ENCODE results near the gene GRB14.
A peak's percentile ranks its signal among the peaks of the same experiment; 100 is the strongest.
"Not testable (repeated sequence)": the region's sequence is repeated elsewhere in the genome, so short reads cannot be mapped to it uniquely, and the experiment has no call there.

Gene GRB14

DNA sequence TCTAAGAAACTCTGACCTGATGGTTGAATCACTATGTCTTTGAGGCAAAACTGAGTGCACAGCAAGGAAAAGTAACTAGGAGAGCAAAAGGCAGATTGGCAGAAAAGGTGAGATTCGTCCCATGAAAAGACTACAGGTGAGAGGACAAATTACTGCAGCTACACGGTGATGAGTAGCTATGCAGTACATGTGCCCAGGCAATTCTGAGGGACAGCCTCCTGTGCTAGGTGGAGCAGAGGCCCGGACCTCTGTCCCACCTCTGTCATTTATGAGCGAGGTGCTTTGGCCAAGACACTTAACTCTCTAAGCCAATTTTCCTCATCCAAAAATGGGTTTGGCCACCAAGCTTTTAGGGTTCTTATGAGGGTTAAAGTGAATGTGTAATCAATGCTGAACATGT, 59.9 kb downstream of the GRB14 start:
- no peak overlapping the region for H3K4me3 ChIP-seq
- H3K27ac ChIP-seq, result no peak overlapping the region
- DNase-seq (ENCODE audit: low spot score), result no peak
- TF ChIP-seq, protein P1, sequence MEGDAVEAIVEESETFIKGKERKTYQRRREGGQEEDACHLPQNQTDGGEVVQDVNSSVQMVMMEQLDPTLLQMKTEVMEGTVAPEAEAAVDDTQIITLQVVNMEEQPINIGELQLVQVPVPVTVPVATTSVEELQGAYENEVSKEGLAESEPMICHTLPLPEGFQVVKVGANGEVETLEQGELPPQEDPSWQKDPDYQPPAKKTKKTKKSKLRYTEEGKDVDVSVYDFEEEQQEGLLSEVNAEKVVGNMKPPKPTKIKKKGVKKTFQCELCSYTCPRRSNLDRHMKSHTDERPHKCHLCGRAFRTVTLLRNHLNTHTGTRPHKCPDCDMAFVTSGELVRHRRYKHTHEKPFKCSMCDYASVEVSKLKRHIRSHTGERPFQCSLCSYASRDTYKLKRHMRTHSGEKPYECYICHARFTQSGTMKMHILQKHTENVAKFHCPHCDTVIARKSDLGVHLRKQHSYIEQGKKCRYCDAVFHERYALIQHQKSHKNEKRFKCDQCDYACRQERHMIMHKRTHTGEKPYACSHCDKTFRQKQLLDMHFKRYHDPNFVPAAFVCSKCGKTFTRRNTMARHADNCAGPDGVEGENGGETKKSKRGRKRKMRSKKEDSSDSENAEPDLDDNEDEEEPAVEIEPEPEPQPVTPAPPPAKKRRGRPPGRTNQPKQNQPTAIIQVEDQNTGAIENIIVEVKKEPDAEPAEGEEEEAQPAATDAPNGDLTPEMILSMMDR (IDR thresholded peaks at IDR 0.05), result no peak

DNA sequence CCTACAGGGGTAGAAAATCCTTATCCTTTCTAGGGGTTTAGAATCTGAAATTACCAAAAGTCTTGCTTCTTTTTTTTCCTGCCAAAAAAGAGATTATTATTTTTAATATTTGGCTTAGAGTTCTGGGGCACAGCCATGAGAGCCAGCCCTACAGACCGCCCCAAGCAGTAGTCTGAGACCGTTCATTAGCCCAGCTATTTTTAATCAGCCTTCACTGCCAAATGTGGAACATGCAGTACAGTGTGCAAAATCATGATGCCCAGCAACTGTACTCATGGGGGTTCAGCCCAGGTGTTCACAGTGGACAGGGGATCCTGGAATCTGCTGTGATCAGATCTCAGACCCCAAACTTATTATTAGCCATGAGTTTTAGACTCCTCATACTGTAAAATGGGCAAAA, 60.4 kb downstream of the GRB14 start:
- DNase-seq (ENCODE audit: low spot score), result no peak
- TF ChIP-seq, protein P1 (IDR thresholded peaks at IDR 0.05), result no peak
- H3K4me3 ChIP-seq, result peak overlapping the region; percentile 52
- no peak overlapping the region for H3K27ac ChIP-seq

DNA sequence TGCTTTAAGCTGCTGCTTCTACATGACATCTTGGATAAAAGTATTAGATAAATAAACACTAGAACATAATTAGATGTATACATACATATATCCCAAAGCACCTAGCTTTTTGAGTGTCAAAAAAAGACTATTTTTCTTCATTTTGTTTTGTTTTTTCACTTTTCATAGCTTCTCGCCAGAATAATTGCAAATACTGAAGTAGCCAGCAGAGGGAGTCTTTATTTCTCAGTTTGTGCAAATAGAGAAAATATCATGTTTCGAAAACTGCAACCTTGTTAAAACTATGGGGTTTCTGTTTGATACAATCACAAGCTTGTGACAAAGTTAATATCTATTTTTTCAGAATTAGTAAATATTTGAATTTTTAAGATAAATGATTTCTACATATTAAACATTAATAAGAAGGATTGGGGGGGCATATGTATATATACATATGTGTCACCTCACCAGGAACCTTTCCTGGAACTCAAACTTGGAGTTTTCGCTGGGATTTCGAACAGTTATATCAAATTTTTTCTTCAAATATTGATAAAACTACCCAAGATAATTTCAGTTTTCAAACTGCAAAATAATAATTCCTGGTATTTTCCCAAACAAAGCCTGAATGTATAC, 61.0 kb downstream of the GRB14 start:
- no peak for DNase-seq (ENCODE audit: low spot score)
- H3K27ac ChIP-seq, result no peak overlapping the region
- peak overlapping the region; percentile 52 for H3K4me3 ChIP-seq
- TF ChIP-seq, protein P1 (IDR thresholded peaks at IDR 0.05), result peak; percentile 54

DNA sequence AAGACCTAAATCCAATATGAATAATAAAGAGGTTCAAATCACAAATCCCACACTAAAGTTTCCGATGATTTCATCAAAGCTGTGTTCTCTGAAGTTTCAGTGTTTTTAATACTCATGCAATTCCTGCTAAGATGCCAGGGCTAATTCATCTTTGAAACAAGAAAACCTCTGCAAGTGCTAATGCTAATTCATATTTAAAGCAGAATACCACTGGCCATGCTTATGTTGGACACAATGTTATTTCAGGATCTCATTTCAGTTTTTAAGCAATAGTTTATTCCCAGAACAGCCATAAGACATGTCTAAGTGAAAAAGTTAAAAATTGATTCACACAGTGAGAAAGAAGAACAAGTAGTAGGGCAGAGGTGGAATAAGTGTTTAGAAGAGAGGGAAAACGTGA, 62.8 kb downstream of the GRB14 start:
- TF ChIP-seq, protein P1 (IDR thresholded peaks at IDR 0.05), result no peak
- H3K4me3 ChIP-seq, result no peak overlapping the region
- H3K27ac ChIP-seq, result no peak overlapping the region
- no peak for DNase-seq (ENCODE audit: low spot score)

DNA sequence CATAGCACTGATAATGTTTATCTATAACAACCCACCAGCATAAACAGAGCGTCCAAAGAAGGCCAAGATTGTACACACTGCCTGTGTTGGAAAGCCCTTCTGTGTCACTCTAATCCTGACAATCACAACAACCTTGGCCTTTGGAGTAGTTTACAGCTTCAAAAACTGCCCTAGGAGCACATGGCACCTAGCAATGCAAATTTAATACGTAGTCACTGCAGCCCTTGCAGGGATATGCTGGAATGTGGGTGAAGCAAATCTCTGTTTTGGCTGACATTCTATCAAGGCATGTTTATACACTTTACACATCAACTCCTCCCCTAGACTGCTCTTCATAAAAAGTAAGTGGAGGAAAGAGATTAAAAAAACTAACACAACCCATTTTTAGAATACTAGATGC, 66.8 kb downstream of the GRB14 start:
- Histone ChIP-seq H3K4me3 (no peak overlapping the region), H3K27ac (no peak overlapping the region)
- DNase-seq (ENCODE audit: low spot score), result no peak
- TF ChIP-seq, protein P1 (IDR thresholded peaks at IDR 0.05), result no peak

DNA sequence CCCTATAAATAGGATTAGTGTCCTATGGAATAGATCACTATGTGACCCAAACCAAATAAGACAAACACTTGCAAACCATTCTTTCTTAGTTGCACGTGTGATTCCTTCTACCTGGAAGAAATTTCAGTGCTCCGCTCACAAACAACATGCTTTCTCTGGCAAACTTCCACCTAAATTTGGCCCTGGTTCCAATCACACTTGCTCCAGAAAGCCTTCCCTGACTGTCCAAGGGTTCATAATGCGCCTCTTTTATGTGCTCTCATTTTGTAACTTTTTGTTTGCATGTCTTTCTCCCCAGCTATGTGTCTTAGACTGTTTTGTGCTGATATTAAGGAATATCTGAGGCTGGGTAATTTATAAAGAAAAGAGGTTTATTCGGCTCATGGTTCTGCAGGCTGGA, 69.8 kb downstream of the GRB14 start:
- no peak overlapping the region for H3K4me3 ChIP-seq
- DNase-seq (ENCODE audit: low spot score), result no peak
- TF ChIP-seq, protein P1 (IDR thresholded peaks at IDR 0.05), result no peak
- H3K27ac ChIP-seq, result no peak overlapping the region

DNA sequence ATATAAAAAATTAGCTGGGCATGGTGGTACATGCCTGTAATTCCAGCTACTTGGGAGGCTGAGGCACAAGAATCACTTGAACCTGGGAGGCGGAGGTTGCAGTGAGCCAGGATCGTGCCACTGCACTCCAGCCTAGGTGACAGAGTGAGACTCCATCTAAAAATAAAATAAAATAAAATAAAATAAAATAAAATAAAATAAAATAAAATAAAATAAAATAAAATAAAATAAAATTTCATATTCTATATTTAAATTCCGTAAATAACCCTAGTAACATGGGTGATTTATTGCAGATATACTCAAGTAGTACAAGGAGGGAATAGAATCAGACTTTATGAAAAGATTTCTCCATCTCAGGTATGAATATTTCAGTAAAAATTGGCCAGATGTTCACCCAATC, 71.6 kb downstream of the GRB14 start:
- not testable (repeated sequence) for DNase-seq (ENCODE audit: low spot score); H3K27ac ChIP-seq; H3K4me3 ChIP-seq

DNA sequence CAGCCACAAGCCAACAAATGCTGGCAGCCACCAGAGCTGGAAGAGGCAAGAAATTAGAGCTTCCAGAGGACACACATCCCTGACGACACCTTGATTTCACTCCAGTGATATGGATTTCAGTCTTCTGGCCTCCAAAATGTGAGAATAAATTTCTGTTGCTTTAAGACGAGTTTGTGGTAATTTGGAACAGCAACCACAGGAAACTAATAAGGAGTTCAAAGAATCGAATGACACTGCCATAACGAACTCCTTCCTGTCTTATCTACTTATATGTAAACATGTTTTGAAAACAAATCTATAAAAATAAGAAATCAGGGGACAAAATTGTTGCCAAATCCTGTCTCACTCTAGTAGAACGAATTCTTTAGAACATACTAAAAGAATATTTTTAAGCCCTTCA, 75.8 kb downstream of the GRB14 start:
- no peak for DNase-seq (ENCODE audit: low spot score)
- Histone ChIP-seq H3K4me3 (no peak overlapping the region), H3K27ac (no peak overlapping the region)
- TF ChIP-seq, protein P1 (IDR thresholded peaks at IDR 0.05), result no peak
